Caco-2 (cell line): ENCODE data around the gene LRMDA. TPM values are rescaled to one million over a fixed set of nuclear protein-coding genes. Genes with fewer than 3 reads are reported as not detected.

ENCODE experiments used
- BruUV-seq: library from RNA; stranded (reverse); fragments of 400-500 nt; replicated peaks from 2 replicates; lab custom pipeline; 2021; lab: Mats Ljungman, UMichigan
- CTCF ChIA-PET: fragments of 300-600 bp; sonication (Branson Sonifier 250); formaldehyde crosslinking; loops from one replicate; lab custom pipeline; 2022; ENCODE audit warnings: antibody characterized with exemption; lab: Charles Lee
- POLR2A ChIA-PET: fragments of 300-600 bp; sonication (Branson Sonifier 250); formaldehyde crosslinking; loops from one replicate; lab custom pipeline; 2022; ENCODE audit warnings: antibody characterized with exemption; lab: Charles Lee
- DNase-seq, 2 experiments: peaks; one replicate each; pipeline versions ENCODE4 v3.0.0 to v3.0.0-alpha.2; 2020 to 2022
- H3K27me3 ChIP-seq: replicated peaks from 2 replicates; pipeline ENCODE4 v1.6.0; 2011; ENCODE audit warnings: low read length; ENCODE audit not compliant: control insufficient read depth, insufficient read depth
- H3K36me3 ChIP-seq: 2 replicates; pipeline ENCODE4 v1.5.1; 2011; ENCODE audit warnings: low read length; ENCODE audit not compliant: control insufficient read depth, insufficient read depth
- H3K4me1 ChIP-seq: fragments of 250-450 bp; sonication (Bioruptor Pico); 2 replicates; pipeline ENCODE4 v1.5.1; 2020; ENCODE audit warnings: mild to moderate bottlenecking
- H3K4me3 ChIP-seq: 2 replicates; pipeline ENCODE4 v1.5.1; 2011; ENCODE audit warnings: low read depth, mild to moderate bottlenecking, control low read depth, low read length
- H3K9me3 ChIP-seq: fragments of 250-450 bp; sonication (Bioruptor Pico); 2 replicates; pipeline ENCODE4 v1.5.1; 2020; ENCODE audit warnings: mild to moderate bottlenecking, moderate library complexity
- H3K27ac Mint-ChIP-seq: one replicate; pipeline ENCODE4 v1.8.0; 2022; ENCODE audit warnings: mixed read lengths; ENCODE audit not compliant: unreplicated experiment
- H3K27me3 Mint-ChIP-seq: one replicate; pipeline ENCODE4 v1.8.0; 2022; ENCODE audit warnings: mixed read lengths; ENCODE audit not compliant: insufficient read depth, unreplicated experiment
- H3K36me3 Mint-ChIP-seq: one replicate; pipeline ENCODE4 v1.8.0; 2022; ENCODE audit warnings: mild to moderate bottlenecking, mixed read lengths; ENCODE audit not compliant: insufficient read depth, unreplicated experiment
- H3K4me1 Mint-ChIP-seq: one replicate; pipeline ENCODE4 v1.8.0; 2022; ENCODE audit warnings: low read depth, mixed read lengths; ENCODE audit not compliant: unreplicated experiment
- H3K4me3 Mint-ChIP-seq: one replicate; pipeline ENCODE4 v1.8.0; 2022; ENCODE audit warnings: mild to moderate bottlenecking, moderate library complexity, mixed read lengths; ENCODE audit not compliant: unreplicated experiment
- H3K9me3 Mint-ChIP-seq: one replicate; pipeline ENCODE4 v1.8.0; 2022; ENCODE audit warnings: mixed read lengths; ENCODE audit not compliant: unreplicated experiment
- CTCF ChIP-seq, 2 experiments: fragments of 200-600 bp in 1 of 2; IDR thresholded peaks; 1 replicate in 1 of 2; 2 replicates in 1 of 2; pipeline versions ENCODE4 v1.5.1 to v1.8.0; 2011 to 2022; ENCODE audit warnings: antibody characterized with exemption in 1 of 2, control low read depth in 1 of 2, inconsistent platforms in 1 of 2, low read depth in 1 of 2, low read length in 1 of 2, mild to moderate bottlenecking in 1 of 2, moderate library complexity in 1 of 2; ENCODE audit not compliant: insufficient read depth in 1 of 2, severe bottlenecking in 1 of 2, unreplicated experiment in 1 of 2
- intact Hi-C: fragments of 100-400 bp; cut with micrococcal nuclease; formaldehyde crosslinking; loops from one replicate; pipeline ENCODE4 v1.10.0; 2022; ENCODE audit not compliant: unreplicated experiment
- total RNA-seq: library from RNA; stranded (reverse); gene quantifications from 2 replicates; pipeline ENCODE4 v1.2.3, GENCODE V29; 2022

The LRMDA gene
- total RNA-seq, 1 experiment from 2014 or later, result 18.5 TPM

GRCh38 chr10:75598998-75599397 lies 167.6 kb downstream of the LRMDA start:
- Mint-ChIP-seq H3K4me1 (peaks cover 7% of the 10 kb centered on the region), H3K36me3 (no peaks in the 10 kb centered on the region), H3K27me3 (no peaks in the 10 kb centered on the region), H3K4me3 (no peak overlapping the region), H3K27ac (no peak overlapping the region), H3K9me3 (no peaks in the 10 kb centered on the region)
- no peak for DNase-seq
- ChIA-PET CTCF (no interaction called here), POLR2A (no interaction called here)
- Histone ChIP-seq H3K4me1 (no peaks in the 10 kb centered on the region), H3K36me3 (no peaks in the 10 kb centered on the region; the same call in 1 of the 2 replicates), H3K27me3 (no peaks in the 10 kb centered on the region), H3K9me3 (no peaks in the 10 kb centered on the region), H3K4me3 (no peak overlapping the region)
- BruUV-seq, result no TSS peak
- intact Hi-C loops, result no loop called here
- no peak for TF ChIP-seq CTCF (IDR thresholded peaks at IDR 0.05; ENCODE audit: insufficient read depth in 1 of 2, low read depth in 1 of 2, low read length in 1 of 2, severe bottlenecking in 1 of 2, unreplicated experiment in 1 of 2)

GRCh38 chr10:75599875-75600648 lies 168.6 kb downstream of the LRMDA start:
- ChIA-PET CTCF (no interaction called here), POLR2A (no interaction called here)
- Histone ChIP-seq H3K36me3 (no peaks in the 10 kb centered on the region), H3K27me3 (no peaks in the 10 kb centered on the region), H3K9me3 (no peaks in the 10 kb centered on the region), H3K4me3 (no peak overlapping the region), H3K4me1 (no peaks in the 10 kb centered on the region)
- Mint-ChIP-seq H3K27ac (no peak overlapping the region), H3K4me3 (no peak overlapping the region), H3K4me1 (peaks cover 7% of the 10 kb centered on the region), H3K9me3 (no peaks in the 10 kb centered on the region), H3K27me3 (no peaks in the 10 kb centered on the region), H3K36me3 (no peaks in the 10 kb centered on the region)
- DNase-seq, result no peak
- intact Hi-C loops, result no loop called here
- BruUV-seq, result no TSS peak
- no peak for TF ChIP-seq CTCF (IDR thresholded peaks at IDR 0.05; ENCODE audit: insufficient read depth in 1 of 2, low read depth in 1 of 2, low read length in 1 of 2, severe bottlenecking in 1 of 2, unreplicated experiment in 1 of 2)

- no peaks in the 10 kb centered on the region for H3K27me3 ChIP-seq
Measured at GRCh38 chr10:75600833-75601232, 169.4 kb downstream of the LRMDA start.

More at GRCh38 chr10:75600833-75601232, 169.4 kb downstream of the LRMDA start:
- POLR2A ChIA-PET, result no interaction called here
- H3K9me3 ChIP-seq, result no peaks in the 10 kb centered on the region
- Mint-ChIP-seq H3K27me3 (no peaks in the 10 kb centered on the region), H3K27ac (no peak overlapping the region), H3K4me3 (no peak overlapping the region), H3K4me1 (peaks cover 7% of the 10 kb centered on the region), H3K36me3 (no peaks in the 10 kb centered on the region), H3K9me3 (no peaks in the 10 kb centered on the region)
- intact Hi-C loops, result no loop called here
- BruUV-seq, result no TSS peak
- TF ChIP-seq CTCF (IDR thresholded peaks at IDR 0.05; ENCODE audit: insufficient read depth in 1 of 2, low read depth in 1 of 2, low read length in 1 of 2, severe bottlenecking in 1 of 2, unreplicated experiment in 1 of 2), result no peak
- no peaks in the 10 kb centered on the region for H3K36me3 ChIP-seq
- CTCF ChIA-PET, result no interaction called here
- no peak for DNase-seq
- H3K4me3 ChIP-seq, result no peak overlapping the region
- H3K4me1 ChIP-seq, result no peaks in the 10 kb centered on the region
